Activated T-cell treated with anti-CD3 and anti-CD28 coated beads, Interleukin-2, amount 50 U/mL, for 24 hours (primary cell): ENCODE measurements around the gene SLC16A8.

ENCODE experiments used
- DNase-seq: peaks from one replicate; pipeline ENCODE4 v3.0.0-alpha.2; 2020
- H3K27ac Mint-ChIP-seq: 2 replicates; pipeline ENCODE4 v1.8.0; 2020; ENCODE audit warnings: mild to moderate bottlenecking, mixed read lengths
- H3K27me3 Mint-ChIP-seq: 2 replicates; pipeline ENCODE4 v1.8.0; 2020; ENCODE audit warnings: mixed read lengths
- H3K36me3 Mint-ChIP-seq: 2 replicates; pipeline ENCODE4 v1.8.0; 2020; ENCODE audit warnings: low read depth, mixed read lengths
- H3K4me1 Mint-ChIP-seq: 2 replicates; pipeline ENCODE4 v1.8.0; 2020; ENCODE audit warnings: low read depth, mixed read lengths
- H3K4me3 Mint-ChIP-seq: 2 replicates; pipeline ENCODE4 v1.8.0; 2020; ENCODE audit warnings: mild to moderate bottlenecking, moderate library complexity, mixed read lengths
- H3K9me3 Mint-ChIP-seq: 2 replicates; pipeline ENCODE4 v1.8.0; 2020; ENCODE audit warnings: mixed read lengths

The SLC16A8 gene

DNA sequence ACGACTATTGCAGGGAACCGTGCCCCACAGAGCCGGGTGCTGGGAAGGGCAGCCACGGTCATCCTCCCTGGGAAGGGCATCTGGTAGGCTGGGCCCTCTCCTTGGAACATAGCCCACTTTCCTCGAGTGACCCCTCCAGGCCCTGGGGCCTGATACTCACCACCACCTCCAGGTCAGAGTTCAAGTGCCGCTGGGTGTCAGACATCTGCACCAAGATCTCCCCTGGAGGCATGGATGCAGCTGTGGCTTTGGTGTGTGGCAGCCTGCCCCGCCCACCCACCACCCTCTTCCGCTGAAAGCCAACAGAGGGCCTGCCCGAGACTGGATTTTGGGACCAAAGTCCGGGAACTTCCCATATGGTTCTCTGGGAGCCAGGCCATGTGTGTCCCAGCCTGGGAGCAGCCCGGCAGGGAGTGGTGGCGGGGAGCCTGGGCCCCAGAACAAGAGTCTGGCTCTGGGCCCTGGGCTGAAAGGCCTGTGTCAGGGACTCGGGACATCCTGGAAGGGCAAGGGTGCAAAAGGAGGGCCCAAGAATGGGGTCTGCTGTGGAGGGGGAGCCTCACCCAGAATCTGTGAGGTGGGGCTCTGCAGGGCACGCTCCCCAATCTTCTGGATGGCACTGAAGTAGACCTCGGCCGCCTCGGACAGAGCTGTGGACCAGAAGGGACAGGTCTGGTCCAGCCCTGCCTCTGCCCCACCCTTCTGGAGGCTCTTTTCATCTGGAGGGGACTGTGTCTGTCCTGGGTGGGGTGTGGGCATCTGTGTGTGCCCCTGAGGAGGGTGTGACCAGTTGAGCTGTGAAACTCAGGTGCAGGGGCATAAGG is 23.9 kb upstream of the SLC16A8 start:
- Mint-ChIP-seq H3K4me1 (peaks cover 8% of the 10 kb centered on the region), H3K9me3 (no peaks in the 10 kb centered on the region), H3K27ac (no peak overlapping the region), H3K27me3 (no peaks in the 10 kb centered on the region), H3K4me3 (no peak overlapping the region), H3K36me3 (no peaks in the 10 kb centered on the region)
- no peak for DNase-seq

DNA sequence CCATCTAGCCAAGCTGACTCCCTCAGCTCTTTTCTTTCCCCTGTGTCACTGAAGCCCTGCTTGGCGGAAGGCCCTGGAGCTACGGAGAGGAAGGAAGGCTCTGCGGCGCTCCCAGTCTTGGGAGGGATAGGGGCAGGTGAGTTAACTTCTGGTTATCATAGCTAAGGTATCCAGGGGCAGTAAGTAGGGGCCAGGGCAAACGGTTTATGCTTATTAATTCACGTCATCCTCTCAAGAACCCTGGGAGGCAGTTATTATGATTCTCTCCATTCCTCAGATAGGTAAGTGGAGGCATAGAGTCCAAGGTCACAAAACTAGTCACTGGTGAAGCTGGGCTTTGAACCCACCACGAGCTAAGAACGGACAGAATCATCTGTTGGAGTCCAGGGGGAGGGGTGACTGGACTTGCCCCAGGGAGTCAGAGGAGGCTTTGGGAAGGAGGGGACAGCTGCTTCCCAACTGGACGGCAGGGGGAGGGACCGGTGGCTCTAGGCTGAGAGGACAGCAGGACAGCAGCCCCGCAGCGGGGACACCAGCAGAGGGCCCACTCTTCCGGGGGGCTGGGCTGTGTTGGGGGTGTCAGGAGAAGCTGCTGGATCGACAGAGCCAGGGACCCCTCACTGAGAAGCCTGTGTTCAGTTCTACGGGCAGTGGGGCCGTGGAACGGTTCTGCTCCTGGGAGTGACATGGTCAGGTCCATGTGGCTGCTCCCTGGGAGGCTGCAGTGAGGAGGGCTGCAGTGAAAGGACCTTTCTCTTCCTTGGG is 23.0 kb upstream of the SLC16A8 start:
- Mint-ChIP-seq H3K36me3 (no peaks in the 10 kb centered on the region), H3K27me3 (no peaks in the 10 kb centered on the region), H3K4me3 (no peak overlapping the region), H3K4me1 (peaks cover 8% of the 10 kb centered on the region), H3K9me3 (no peaks in the 10 kb centered on the region), H3K27ac (no peak overlapping the region)
- no peak for DNase-seq

DNA sequence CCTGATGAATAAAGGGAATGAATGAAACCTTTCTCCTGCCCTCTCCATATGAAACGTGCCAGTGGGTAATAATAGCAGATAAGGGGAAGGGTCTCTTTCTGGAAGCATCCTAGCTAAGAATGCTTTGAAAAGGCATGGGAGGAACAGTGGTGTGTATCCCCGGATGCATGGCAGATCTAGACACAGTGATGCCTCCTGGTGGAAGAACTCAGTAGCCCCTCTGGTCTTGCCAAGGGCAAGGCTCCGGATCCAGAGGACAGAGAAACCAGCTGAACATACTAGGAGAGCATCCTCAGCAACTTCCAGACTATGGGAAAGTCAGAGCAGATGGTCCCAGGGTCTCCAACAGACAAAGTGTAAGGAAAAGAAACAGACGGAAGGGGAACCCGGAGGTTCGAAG is 20.1 kb upstream of the SLC16A8 start:
- Mint-ChIP-seq H3K4me3 (no peak overlapping the region), H3K27me3 (no peaks in the 10 kb centered on the region)
- DNase-seq: no peak

DNA sequence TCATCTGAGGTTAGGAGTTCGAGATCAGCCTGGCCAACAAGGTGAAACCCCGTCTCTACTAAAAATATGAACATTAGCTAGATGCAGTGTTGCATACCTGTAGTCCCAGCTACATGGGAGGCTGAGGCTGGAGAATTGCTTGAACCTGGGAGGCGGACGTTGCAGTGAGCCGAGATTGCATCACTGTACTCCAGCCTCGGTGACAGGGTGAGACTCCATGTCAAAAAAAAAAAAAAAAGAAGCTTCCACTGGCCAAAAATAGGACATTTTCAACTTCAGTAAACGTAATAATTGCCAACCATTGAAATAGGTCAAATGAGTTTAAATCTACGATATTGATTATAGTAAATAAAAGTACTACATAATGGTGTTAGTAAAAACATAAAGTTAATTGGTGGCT is 19.7 kb upstream of the SLC16A8 start:
- peaks cover 8% of the 10 kb centered on the region for H3K4me1 Mint-ChIP-seq
- H3K9me3 Mint-ChIP-seq: no peaks in the 10 kb centered on the region
- no peaks in the 10 kb centered on the region for H3K36me3 Mint-ChIP-seq
- no peak for DNase-seq
- no peak overlapping the region for H3K27ac Mint-ChIP-seq
- H3K4me3 Mint-ChIP-seq: no peak overlapping the region
- no peaks in the 10 kb centered on the region for H3K27me3 Mint-ChIP-seq

More for the DNA sequence above, 20.1 kb upstream of the SLC16A8 start:
- H3K36me3 Mint-ChIP-seq: no peaks in the 10 kb centered on the region
- H3K4me1 Mint-ChIP-seq: peaks cover 8% of the 10 kb centered on the region
- H3K27ac Mint-ChIP-seq: no peak overlapping the region
- H3K9me3 Mint-ChIP-seq: no peaks in the 10 kb centered on the region

DNA sequence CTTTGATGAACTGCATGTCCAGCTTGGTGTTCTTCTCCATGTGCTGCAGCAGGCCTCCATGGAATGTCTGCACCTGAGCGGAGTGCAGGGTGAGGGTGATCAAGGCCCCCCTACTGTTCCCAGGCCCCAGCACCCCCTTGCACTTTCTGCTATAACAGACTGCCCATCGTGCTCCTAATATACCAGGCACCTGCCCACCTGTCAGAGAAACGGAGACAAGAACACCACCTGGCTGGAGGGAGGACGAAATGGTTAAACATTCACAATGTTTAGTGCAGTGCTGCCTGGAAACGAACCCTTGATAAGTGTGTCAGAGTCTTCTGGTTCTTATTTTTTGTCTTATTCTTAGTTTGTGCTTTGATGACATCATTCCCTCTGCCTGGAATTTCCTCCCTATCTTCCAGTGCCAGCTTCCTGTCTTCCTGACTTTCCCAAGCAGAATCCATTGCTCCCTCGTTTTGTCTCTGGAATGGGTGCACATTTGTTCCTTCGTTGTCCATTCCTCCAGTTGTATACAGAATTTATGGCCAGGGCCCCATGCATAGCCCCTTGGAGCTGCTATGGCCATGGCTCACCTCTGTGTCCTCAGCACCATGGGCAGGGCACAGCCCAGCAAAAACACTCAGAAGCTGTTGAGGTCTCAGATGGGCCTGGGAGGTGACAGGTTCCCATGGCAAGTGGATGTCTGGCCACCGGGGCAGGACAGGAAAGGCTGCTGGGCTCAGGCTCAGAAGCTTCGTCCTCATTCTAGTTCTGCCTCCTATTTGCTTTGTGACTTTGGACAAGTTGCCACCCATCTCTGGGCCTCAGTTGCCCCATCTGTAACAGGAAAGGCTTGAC is 14.6 kb upstream of the SLC16A8 start:
- no peak overlapping the region for H3K4me3 Mint-ChIP-seq
- no peaks in the 10 kb centered on the region for H3K27me3 Mint-ChIP-seq
- no peak for DNase-seq
- no peaks in the 10 kb centered on the region for H3K9me3 Mint-ChIP-seq
- H3K4me1 Mint-ChIP-seq: no peaks in the 10 kb centered on the region
- peaks cover 5% of the 10 kb centered on the region for H3K36me3 Mint-ChIP-seq
- no peak overlapping the region for H3K27ac Mint-ChIP-seq

DNA sequence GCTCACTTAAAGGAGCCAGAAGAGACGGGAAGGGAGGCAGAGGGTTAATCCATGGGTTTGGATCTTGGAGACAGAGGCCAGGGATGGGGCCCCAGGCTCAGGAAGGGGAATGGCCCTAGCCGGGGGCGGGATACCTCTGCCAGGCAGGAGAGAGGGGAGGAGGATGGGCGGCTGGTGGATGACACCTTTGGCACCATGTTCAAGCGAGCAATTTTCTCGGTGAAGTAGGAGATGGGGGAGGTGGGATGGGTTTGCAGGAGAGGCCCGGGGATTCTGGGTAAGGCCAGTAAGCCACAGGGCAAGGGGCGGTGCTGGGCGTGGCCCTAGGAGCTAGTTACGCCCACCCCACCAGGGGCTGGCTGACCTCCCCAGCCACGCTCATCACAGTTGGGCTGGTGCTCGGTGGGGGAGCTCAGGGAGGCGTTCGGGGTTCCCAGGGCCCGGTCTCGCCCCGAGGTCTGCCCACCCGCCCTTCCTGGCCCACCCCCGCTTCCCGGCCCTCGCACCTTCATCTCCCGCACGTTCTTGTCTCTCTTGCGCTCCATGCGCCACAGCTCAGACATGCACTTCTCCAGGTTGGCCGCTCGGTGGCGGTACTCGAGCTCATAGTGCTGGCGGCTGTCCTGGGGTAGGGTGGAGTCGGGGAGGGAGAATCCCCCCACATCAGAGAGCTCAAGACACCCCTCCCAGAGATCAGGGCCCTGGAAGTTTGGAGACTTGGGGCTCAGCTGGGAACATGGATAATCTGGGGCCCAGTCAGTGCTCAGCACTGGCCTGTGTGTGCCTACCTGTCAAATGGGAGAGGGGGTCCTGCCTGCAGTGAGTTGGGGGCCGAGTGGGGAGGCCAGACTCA is 13.8 kb upstream of the SLC16A8 start:
- no peak overlapping the region for H3K4me3 Mint-ChIP-seq
- H3K4me1 Mint-ChIP-seq: no peaks in the 10 kb centered on the region
- peaks cover 5% of the 10 kb centered on the region for H3K36me3 Mint-ChIP-seq
- no peak for DNase-seq
- H3K9me3 Mint-ChIP-seq: no peaks in the 10 kb centered on the region
- H3K27me3 Mint-ChIP-seq: no peaks in the 10 kb centered on the region
- H3K27ac Mint-ChIP-seq: no peak overlapping the region

DNA sequence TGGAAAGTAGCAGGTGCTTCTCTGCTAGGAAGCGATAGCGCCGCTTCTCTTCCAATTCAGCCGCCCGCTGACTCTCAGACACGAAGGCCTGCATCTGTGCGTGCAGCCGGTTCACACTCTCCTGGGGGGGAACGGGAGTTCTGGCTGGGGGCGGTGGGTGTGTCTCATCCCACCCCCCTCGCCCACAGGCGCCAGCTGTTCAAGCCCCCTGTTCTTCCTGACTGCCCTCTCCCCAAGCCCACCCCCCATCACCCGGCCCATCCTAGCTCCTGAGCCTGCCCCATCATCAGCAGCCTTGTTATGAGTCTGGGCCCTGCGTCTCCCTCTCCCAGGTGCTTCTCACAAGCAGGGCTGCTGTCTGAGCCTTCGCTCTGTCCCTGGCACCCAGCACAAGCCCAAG is 13.1 kb upstream of the SLC16A8 start:
- H3K4me1 Mint-ChIP-seq: no peaks in the 10 kb centered on the region
- no peak for DNase-seq
- H3K4me3 Mint-ChIP-seq: no peak overlapping the region
- no peaks in the 10 kb centered on the region for H3K27me3 Mint-ChIP-seq
- H3K27ac Mint-ChIP-seq: no peak overlapping the region
- peaks cover 5% of the 10 kb centered on the region for H3K36me3 Mint-ChIP-seq
- no peaks in the 10 kb centered on the region for H3K9me3 Mint-ChIP-seq

DNA sequence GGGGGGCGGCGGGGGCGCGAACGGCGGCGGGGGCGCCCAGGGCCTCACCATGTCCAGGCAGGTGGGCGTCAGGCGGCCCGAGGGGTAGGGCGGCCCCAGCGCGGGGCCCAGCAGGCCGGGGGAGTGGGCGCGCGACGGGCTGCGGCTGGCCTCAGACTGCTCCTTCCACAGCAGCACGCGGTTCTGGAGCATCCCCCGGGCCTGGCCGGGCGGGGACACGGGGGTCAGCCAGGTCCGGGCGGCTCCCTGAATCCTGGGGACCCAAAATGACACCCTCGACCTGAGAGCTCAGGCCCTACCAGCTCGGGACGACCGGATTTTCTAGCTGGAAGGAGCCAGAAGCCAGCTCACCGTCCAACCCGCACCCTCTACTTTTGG is 5.5 kb upstream of the SLC16A8 start:
- DNase-seq: no peak
- Mint-ChIP-seq H3K9me3 (no peaks in the 10 kb centered on the region), H3K27me3 (peaks cover 21% of the 10 kb centered on the region), H3K36me3 (peaks cover 4% of the 10 kb centered on the region), H3K4me1 (no peaks in the 10 kb centered on the region), H3K4me3 (no peak overlapping the region), H3K27ac (no peak overlapping the region)

DNA sequence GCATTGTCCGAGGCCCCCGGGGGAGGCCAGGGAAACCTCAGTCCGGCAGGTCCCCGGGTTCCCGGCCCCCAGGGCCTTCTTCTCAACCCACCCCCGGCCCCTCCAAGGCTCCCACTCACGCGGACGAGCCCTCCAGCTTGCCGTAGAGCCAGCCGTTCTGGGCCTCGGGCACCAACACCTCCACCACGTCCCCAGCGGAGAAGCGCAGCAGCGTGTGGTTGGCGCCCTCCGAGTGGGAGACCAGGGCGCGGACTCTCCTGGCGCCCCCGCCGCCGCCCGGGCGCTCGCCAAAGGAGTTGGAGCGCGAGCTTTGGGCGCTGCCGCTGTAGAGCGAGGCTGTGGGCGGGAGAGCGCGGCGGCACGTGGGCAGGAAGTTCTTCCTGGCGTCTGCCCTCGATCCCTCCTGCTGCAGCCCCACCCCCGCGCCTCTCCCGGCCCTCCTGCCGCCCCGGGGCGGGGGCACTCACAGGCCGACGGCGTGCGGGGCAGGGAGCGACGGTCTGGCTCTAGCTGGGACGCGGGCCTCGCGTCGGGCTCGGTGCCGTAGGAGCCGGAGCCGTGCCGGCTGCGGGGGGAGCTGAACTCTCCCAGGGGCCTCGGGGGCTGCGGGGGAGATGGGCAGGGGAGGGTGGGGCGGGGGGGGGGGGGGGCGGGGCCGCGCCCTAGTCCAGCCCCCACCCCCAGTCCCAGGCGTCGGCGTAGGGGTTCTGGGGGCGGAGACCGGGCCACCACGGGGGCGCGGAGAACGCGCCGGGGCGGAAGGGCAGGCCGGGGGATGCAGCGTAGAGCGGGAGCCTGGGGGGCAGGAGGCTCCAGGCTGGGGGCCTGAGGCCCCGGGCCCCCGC is 4.9 kb upstream of the SLC16A8 start:
- no peak overlapping the region for H3K27ac Mint-ChIP-seq

DNA sequence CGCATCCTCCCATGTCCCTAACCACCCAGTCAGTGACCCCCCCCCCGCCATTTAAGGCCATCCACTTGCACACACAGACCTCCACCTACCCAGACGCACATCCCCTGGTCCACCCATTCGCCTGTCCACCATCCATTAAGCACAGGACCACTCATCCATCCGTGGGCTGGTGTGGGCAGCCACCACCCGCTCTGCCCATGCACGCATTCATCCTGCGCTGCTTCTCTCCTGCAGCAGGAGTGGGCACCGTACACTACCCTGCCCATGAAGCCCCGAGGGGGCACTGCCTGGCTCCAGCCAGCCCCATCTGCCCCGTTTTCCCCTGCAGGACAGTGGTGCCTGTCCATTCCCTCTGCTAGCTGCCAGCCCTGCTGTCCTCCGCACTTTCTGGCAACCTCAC is 3.9 kb upstream of the SLC16A8 start:
- DNase-seq: no peak
- H3K9me3 Mint-ChIP-seq: no peaks in the 10 kb centered on the region
- H3K27ac Mint-ChIP-seq: no peak overlapping the region
- H3K36me3 Mint-ChIP-seq: no peaks in the 10 kb centered on the region
- no peaks in the 10 kb centered on the region for H3K4me1 Mint-ChIP-seq
- no peak overlapping the region for H3K4me3 Mint-ChIP-seq
- peaks cover 27% of the 10 kb centered on the region for H3K27me3 Mint-ChIP-seq

More for the DNA sequence above, 4.9 kb upstream of the SLC16A8 start:
- DNase-seq: no peak
- no peaks in the 10 kb centered on the region for H3K9me3 Mint-ChIP-seq
- no peaks in the 10 kb centered on the region for H3K4me1 Mint-ChIP-seq
- H3K27me3 Mint-ChIP-seq: peaks cover 21% of the 10 kb centered on the region
- H3K4me3 Mint-ChIP-seq: no peak overlapping the region
- peaks cover 2% of the 10 kb centered on the region for H3K36me3 Mint-ChIP-seq

DNA sequence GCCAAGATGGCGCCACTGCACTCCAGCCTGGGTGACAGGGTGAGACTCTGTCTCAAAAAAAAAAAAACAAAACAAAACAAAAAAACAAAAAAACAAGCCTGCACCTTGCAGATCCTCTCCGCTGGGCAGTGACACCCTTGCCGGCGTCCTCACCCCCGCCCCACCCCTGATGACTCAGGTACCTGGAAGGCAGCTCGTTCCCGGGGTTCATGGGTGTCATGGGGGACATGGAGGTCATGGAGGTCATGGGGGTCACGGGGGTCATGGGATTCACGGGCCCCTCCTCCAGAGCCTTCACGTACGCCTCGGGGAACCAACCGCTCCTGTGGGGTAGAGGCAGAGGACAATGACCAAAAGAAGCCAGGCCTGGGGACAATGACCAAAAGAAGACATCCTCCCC is 3.0 kb upstream of the SLC16A8 start:
- Mint-ChIP-seq H3K4me3 (no peak overlapping the region), H3K4me1 (no peaks in the 10 kb centered on the region), H3K9me3 (no peaks in the 10 kb centered on the region), H3K36me3 (no peaks in the 10 kb centered on the region), H3K27ac (no peak overlapping the region), H3K27me3 (peaks cover 34% of the 10 kb centered on the region)
- DNase-seq: no peak

DNA sequence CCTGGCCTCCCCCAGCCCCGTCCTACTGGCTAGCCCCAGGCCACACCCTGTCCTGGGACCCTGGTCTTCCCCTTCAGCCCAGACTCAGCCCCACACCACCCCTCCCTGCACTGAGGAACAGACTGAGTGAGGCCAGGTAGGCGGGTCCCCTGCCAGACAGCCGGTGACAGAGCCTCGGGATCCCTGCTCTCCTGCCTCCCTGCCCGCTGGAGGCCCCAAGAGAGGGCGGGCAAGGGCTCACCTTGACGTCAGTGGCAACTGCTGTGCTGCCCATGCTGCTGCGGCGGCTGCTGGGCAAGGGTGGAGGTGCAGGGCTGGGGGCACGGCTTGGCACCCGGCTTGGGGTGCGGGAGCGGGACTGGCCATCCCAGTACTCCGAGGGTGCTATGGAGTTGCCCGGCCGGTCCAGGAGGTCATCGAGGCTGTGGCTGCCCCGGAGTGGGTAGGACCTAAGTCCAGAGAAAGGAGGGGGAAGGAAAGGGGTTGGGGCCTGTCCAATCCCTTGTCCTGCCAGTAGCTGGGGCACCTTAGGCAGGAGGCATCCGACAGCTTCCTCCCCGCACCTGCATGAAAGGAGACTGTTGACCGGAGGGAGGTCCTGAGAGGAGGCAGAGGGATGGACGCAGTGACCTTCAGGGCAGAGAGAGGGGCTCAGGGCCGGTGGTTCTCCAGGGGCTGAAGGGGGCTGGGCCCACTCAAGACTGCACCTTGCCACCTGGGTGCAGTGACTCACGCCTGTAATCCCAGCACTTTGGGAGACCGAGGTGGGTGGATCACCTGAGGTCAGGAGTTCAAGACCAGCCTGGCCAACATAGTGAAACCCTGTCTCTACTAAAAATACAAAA is 2.2 kb upstream of the SLC16A8 start:
- DNase-seq: no peak
- H3K4me1 Mint-ChIP-seq: peaks cover 3% of the 10 kb centered on the region
- H3K27me3 Mint-ChIP-seq: peaks cover 38% of the 10 kb centered on the region
- no peak overlapping the region for H3K27ac Mint-ChIP-seq
- no peak overlapping the region for H3K4me3 Mint-ChIP-seq
- H3K9me3 Mint-ChIP-seq: no peaks in the 10 kb centered on the region
- no peaks in the 10 kb centered on the region for H3K36me3 Mint-ChIP-seq

DNA sequence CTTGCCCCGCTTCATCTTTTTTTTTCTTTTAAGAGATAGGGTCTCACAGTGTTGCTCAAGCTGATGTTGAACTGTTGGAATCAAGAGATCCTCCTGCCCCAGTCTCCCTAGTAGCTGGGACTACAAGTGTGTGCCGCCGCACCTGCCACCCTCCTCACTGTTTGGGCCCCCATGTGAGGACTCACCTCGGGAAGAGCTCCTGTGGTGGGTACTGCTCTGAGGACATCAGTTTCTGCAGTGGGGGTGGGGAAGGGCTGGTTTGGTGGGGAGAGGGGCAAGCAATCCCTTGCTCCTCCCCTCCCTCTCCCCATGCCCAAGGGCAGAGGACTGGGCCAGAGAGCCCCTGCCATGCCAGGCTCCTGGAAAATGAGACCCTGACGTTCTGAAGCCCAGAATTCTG is 1.5 kb upstream of the SLC16A8 start:
- Mint-ChIP-seq H3K27ac (no peak overlapping the region), H3K36me3 (no peaks in the 10 kb centered on the region), H3K9me3 (no peaks in the 10 kb centered on the region)

More for the DNA sequence above, 1.5 kb upstream of the SLC16A8 start:
- Mint-ChIP-seq H3K4me3 (no peak overlapping the region), H3K4me1 (peaks cover 3% of the 10 kb centered on the region), H3K27me3 (peaks cover 39% of the 10 kb centered on the region)
- DNase-seq: no peak
